HCT116 (cell line): ENCODE data around the gene DDHD1.

Experiments
- CEBPB ChIP-seq: IDR thresholded peaks from 2 replicates; pipeline ENCODE4 v1.6.1; 2012; ENCODE audit warnings: low read depth
- TF ChIP-seq, protein P1 (sequence below), 3 experiments: fragments of 200-600 bp in 1 of 3; sonication (generic) in 1 of 3; IDR thresholded peaks in 2 of 3; conservative IDR thresholded peaks in 1 of 3; 2 replicates each; pipeline ENCODE4 v1.5.1; 2012 to 2017; ENCODE audit warnings: low read depth in 2 of 3, low read length in 2 of 3, antibody characterized with exemption in 1 of 3, borderline replicate concordance in 1 of 3, control low read depth in 1 of 3, mild to moderate bottlenecking in 1 of 3, mixed read lengths in 1 of 3, mixed run types in 1 of 3, moderate library complexity in 1 of 3; ENCODE audit not compliant: insufficient read depth in 1 of 3

DNA sequence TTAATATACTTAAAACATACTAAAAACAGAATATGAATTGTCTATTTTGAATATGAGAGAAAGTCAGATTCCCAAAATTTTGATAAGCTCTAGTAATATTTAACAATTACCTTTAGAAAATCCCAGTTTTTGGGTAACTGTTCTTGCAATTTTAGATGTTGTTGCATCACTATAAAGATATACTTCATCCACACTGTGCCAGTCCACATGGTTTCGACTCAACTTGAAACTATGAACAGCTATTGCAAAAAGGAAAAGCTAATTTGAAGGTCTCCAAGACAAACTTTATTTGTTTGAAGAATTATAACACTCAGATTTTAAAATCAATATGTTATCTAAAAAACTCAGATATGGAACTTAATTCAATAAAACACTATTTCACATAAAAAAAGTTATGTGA, 59.9 kb downstream of the DDHD1 start:
- TF ChIP-seq CEBPB = no peak
- TF ChIP-seq, protein P1, sequence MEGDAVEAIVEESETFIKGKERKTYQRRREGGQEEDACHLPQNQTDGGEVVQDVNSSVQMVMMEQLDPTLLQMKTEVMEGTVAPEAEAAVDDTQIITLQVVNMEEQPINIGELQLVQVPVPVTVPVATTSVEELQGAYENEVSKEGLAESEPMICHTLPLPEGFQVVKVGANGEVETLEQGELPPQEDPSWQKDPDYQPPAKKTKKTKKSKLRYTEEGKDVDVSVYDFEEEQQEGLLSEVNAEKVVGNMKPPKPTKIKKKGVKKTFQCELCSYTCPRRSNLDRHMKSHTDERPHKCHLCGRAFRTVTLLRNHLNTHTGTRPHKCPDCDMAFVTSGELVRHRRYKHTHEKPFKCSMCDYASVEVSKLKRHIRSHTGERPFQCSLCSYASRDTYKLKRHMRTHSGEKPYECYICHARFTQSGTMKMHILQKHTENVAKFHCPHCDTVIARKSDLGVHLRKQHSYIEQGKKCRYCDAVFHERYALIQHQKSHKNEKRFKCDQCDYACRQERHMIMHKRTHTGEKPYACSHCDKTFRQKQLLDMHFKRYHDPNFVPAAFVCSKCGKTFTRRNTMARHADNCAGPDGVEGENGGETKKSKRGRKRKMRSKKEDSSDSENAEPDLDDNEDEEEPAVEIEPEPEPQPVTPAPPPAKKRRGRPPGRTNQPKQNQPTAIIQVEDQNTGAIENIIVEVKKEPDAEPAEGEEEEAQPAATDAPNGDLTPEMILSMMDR (IDR thresholded peaks at IDR 0.05 in 2 of 3, conservative IDR thresholded peaks at IDR 0.05 in 1 of 3; ENCODE audit: borderline replicate concordance in 1 of 3, insufficient read depth in 1 of 3, low read depth in 2 of 3, low read length in 2 of 3) = no peak
